NCI-H1048 (cell line): Measurements from ENCODE around the gene BIRC6.
"Not testable (repeated sequence)": the region's sequence is repeated elsewhere in the genome, so short reads cannot be mapped to it uniquely, and the experiment has no call there.

Experiments used
- DNase-seq: peaks from one replicate; lab custom pipeline; 2025; lab: John Stamatoyannopoulos, UW

Gene BIRC6, protein sequence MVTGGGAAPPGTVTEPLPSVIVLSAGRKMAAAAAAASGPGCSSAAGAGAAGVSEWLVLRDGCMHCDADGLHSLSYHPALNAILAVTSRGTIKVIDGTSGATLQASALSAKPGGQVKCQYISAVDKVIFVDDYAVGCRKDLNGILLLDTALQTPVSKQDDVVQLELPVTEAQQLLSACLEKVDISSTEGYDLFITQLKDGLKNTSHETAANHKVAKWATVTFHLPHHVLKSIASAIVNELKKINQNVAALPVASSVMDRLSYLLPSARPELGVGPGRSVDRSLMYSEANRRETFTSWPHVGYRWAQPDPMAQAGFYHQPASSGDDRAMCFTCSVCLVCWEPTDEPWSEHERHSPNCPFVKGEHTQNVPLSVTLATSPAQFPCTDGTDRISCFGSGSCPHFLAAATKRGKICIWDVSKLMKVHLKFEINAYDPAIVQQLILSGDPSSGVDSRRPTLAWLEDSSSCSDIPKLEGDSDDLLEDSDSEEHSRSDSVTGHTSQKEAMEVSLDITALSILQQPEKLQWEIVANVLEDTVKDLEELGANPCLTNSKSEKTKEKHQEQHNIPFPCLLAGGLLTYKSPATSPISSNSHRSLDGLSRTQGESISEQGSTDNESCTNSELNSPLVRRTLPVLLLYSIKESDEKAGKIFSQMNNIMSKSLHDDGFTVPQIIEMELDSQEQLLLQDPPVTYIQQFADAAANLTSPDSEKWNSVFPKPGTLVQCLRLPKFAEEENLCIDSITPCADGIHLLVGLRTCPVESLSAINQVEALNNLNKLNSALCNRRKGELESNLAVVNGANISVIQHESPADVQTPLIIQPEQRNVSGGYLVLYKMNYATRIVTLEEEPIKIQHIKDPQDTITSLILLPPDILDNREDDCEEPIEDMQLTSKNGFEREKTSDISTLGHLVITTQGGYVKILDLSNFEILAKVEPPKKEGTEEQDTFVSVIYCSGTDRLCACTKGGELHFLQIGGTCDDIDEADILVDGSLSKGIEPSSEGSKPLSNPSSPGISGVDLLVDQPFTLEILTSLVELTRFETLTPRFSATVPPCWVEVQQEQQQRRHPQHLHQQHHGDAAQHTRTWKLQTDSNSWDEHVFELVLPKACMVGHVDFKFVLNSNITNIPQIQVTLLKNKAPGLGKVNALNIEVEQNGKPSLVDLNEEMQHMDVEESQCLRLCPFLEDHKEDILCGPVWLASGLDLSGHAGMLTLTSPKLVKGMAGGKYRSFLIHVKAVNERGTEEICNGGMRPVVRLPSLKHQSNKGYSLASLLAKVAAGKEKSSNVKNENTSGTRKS (N-terminal part only)

DNA sequence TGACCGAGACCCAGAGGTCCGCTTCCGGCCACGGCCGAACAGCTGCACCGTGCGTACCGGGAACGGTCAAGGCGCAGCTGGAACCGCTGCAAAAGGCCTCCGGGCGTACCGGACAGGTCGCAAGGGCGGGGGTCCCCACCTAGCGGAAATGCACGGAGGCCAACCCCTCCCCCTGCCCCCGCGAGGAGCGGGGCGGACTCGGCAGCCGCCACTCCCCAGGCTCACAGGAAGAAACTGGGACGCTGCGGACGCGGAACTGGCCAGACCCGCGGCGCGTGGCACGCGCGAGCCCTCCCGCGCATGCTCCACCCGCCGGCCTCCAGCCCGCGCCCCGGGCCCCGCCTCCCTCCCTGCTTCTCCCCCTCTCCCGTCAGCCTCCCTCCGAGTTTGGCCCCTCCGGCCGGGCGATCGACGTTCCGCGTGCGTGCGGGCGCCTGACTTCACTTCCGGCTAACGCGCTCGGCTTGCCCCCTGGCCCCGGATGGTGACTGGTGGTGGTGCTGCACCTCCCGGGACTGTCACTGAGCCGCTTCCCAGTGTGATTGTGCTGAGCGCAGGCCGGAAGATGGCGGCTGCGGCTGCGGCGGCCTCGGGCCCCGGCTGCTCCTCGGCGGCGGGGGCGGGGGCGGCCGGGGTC, at the start of gene BIRC6:
Gene BIRC6 (plus strand): TSS at position 343 of the 637 bp plus-strand sequence. CDS start 139 bp downstream, at position 482.
- peak; percentile 85 for DNase-seq

DNA sequence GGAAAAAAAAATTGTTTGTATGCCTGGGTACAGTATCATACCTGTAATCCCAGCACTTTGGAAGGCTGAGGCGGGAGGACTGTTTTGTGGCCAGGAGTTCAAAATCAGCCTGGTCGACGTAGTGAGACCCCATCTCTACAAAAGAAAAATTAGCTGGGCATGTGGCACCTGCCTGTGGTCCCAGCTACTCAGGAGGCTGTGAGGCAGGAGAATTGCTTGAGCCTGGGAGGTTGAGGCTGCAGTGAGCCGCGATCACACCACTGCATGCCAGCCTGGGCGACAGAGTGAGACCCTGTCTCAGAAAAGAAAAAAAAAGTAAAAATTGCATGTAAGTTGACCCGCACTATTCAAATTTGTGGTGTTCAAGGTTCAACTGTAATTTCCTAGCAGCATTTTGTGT, 46.2 kb upstream of the BIRC6 start:
- no peak for DNase-seq

DNA sequence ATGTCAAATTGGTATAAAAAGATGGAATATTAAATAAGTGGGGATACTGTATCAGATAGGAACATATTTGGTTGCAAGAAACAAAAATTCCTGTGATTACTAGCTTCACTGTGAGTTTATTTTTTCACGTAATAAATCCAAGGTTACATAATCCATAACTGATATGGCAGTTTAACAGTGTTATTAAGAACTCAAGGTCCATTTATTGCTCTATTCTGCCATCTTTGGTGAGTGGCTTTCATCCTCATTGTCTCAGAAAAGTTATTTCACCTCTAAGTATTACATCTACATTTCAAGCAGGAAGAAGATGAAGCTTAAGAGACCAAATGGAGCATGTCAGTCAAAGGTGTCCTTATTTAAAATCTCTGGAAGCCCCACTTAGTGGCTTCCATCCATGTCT, 41.9 kb upstream of the BIRC6 start:
- no peak for DNase-seq

DNA sequence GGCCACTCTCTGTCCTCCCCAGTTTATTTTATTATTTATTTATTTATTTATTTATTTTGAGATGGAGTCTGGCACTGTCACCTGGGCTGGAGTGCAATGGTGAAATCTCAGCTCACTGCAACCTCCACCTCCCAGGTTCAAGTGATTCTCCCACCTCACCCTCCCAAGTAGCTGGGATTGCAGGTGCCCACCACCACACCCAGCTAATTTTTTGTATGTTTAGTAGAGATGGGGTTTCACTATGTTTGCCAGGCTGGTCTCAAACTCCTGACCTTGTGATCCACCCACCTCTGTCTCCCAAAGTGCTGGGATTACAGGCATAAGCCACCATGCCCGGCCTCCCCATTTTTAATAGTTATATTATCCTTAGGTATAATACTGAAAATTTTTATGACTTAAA, 28.1 kb upstream of the BIRC6 start:
- not testable (repeated sequence) for DNase-seq

DNA sequence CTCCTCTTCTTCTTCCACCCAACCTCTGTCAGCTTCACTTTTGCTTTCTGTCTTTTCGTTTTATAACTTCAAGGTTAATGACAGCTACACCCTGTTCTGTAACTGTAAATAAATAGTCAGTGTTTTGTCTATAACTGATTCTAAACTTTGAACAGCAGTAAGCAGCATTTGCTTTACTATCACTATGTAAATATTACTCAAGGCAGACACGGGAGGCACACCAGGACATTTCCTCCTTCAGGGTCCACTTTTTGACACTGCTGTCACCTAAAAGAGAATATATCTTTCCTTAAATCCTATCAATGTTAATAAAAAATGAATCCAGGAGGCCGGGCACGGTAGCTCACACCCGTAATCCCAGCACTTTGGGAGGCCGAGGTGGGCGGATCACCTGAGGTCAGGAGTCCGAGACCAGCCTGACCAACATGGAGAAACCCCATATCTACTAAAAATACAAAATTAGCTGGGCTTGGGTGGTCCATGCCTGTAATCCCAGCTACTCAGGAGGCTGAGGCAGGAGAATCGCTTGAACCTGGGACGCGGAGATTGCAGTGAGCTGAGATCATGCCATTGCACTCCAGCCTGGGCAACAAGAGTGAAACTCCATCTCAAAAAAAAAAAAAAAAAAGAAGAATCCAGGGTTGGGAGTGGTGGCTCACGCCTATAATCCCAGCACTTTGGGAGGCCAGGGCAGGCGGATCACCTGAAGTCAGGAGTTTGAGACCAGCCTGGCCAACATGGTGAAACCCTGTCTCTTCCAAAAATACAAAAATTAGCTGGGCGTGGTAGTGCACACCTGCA, 27.4 kb upstream of the BIRC6 start:
- DNase-seq = not testable (repeated sequence)

DNA sequence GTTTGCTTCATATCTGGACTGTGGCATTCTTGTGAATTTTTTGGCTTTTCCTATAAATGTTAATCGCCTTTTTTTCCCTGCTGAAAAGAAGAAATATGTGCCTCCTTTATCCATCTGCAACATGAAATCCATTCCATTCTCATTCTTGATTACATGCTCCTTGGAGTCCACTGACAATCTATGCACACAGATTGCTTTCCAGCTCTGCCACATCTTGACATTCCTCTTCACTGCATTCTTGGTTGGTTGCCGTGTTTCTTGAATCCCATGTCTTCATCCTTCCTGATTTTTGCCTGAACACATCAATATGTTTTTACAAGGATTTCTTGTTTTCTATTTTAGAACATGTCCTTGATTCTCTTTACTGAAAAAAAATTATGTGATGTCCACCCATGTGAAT, 26.7 kb upstream of the BIRC6 start:
- DNase-seq = no peak

DNA sequence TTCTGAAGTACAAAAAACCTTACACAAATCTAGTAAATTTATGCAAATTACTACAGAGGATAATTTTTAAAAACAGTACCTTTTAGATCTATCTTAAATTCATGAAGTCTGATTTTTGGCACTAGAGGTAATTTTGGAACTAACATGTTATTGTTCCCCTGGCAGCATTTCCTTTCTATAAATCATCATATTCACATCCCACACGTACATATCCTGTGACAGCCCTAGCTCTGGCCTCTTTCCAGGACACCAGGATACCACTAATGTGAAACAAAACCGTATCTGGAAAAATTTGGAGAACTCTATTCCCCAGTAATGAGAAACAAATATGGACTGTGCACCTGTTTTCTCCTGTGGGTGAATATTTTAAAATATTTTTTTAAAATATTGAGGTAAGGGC, 14.0 kb upstream of the BIRC6 start:
- DNase-seq = no peak

DNA sequence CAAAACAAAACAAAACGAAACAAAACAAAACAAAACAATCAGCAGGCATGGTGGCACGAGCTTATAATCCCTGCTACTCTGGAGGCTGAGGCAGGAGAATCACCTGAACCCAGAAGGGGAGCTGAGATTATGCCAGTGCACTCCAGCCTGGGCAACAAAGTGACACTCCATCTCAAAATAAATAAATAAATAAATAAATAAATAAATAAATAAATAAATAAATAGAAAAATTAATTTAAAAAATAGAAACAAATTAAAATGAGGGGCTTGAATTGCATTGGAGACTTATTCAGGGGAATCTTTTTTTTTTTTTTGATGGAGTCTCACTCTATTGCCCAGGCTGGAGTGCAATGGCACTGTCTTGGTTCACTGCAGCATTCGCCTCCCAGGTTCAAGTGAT, 6.0 kb upstream of the BIRC6 start:
- DNase-seq = not testable (repeated sequence)

DNA sequence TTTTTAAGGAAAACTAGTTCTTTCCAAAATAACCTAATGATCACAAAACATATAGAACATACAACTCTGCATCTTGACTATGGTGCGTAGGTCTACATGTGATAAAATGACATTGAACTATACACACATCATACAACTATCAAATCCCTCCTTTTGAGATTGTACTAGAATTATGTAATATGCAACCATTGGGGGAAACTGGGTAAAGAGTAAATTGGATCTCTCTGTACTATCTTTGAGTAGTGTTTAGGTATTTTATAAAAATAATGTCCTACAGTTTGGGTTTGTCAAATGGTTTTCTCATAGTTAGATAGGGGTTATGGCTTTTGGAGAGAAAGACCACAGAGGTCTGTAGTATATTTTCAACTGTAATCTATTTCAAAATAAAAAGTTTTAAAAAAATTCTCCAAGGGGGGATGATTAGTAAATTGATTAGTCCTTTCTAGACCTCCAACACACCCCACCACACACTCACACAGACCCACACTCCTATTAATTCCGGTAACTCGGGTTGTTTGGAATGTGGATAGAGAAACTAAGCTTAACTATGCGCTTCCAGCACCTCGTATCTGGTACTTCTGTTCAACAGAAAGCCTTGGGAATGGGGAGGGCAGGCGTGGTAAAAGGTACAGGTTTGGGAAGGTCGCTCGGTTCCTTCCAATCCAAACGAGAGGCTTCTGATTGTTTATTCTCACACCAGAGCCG, 695 bp upstream of the BIRC6 start:
- DNase-seq = no peak

DNA sequence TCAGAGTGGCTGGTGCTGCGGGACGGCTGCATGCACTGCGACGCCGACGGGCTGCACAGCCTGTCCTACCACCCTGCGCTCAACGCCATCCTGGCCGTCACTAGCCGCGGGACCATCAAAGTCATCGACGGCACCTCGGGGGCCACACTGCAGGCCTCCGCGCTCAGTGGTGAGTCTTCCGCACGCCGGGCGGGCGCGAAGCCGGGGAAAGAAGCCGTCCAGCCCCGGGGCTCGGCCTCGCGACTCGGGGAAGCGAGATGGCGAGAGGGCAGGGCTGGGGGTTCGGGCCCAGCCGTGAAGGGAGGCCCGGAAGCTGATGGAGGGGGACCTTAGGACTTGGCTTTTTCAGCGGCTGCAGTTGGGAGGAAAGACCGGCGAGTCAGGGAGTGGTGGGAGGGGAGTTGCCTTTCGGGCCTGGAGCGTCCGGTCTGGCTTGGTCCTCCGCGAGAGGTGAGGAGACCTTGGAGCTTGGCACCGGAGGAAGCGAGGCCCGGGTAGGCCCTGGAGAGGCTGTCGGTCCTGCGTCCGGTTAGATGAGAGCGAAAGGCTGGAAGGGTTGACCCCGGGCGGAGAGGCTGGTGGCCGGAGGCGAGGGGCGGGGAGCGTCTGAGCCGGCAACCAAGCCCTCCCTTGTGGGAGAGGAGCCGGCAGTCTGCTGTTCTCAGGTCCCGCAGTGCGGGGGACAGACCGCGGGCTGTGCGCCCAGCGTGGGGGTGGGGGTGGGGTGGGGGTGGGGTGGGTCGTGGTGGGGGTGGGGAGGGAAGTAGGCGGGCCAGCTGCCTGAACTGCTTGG, 691 bp downstream of the BIRC6 start:
- no peak for DNase-seq

DNA sequence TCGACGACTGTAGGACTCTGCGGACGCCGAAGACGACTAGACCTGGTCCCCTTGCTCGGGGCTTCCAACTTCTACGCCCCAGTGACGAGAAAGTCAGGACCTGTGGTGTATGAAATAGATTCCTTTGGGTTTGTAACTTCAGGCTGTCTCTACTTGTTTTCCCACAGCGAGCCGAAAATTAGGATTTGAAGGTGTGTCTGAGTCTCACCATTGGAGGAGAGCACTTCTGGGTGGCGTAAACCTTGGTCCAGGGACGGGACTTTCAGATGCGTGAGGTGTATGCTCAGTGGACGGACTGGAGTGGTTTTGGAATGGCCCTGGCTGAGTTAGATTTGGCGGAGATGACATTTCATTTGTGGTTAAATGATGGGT, 1.3 kb downstream of the BIRC6 start:
- no peak for DNase-seq

DNA sequence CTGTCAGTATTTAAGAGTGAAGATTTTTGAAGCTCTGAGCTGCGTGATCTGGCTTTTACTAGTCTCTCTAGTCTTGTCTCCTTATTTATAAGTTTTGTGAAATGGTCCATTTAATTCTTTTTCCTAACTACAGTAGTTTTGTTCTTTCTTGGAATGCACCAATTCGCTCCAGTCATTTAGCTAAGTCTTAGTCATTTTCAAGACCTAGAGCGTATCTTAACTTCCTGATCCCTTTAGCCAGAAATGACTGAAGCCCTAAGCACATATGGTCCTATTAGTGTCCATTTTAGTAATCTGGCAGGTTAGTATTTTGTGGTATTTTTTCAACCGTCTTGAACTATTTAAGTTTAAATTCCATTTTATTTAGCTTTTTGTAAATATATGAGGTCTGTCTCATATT, 3.6 kb downstream of the BIRC6 start:
- no peak for DNase-seq

DNA sequence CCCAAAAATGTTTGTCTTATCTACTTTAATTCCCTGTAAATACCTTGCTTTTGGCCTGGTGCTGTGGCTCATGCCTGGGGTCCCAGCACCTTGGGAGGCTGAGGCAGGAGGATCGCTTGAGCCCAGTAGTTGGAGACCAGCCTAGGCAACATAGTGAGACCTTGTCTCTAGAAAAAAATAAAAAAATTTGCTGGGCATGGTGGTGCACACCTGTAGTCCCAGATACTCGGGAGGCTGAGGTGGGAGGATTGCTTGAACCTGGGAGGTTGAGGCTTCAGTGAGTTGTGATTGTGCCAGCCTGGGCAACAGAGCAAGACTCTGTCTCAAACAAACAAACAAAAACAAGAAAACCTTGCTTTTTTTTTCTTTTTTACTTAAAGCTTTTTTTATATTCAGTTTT, 6.2 kb downstream of the BIRC6 start:
- DNase-seq = not testable (repeated sequence)

DNA sequence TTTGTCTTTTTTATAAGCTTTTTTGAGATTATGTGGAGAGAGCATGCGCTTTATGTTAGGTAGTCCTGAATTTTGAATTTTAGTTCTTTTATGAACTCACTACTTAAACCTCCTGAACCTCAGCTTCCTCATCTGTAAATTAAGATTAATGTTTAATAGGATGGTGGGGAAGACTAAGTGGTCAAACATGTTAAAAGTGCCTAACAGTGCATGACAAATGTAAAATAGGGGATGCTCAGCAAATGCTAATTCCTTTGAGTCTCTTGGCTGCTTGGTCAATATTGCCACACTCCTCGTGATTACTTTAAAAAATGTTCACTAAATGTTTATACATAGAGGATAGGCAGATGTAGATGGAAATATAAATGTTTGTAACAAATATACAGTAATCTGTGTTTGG, 6.8 kb downstream of the BIRC6 start:
- no peak for DNase-seq

DNA sequence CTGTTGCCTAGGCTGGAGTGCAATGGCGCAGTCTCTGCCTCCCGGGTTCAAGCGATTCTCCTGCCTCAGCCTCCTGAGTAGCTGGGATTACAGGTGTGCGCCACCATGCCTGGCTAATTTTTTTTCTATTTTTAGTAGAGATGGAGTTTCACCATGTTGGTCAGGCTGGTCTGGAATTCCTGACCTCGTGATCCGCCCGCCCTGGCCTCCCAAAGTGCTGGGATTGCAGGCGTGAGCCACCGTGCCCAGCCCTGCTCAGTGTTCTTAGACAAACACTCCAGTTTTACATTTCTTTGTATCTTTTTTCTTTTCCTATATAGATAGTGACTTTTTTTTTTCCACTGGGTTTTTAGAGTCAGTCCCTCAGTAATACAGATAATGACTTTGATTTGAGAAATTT, 7.5 kb downstream of the BIRC6 start:
- DNase-seq = not testable (repeated sequence)

DNA sequence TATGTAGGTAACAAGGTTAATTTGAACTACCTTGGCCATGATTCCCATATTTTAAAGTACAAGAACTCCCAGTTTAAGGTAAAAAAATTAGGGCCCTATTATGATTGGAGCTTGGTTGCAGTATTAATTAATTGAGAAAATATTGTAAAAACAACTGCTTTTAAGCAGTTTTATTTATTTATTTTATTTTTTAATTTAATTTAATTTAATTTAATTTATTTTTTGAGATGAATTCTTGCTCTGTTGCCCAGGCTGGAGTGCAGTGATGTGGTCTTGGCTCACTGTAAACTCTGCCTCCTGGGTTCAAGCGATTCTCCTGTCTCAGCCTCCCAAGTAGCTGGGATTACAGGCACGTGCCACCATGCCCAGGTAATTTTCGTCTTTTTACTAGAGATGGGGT, 8.9 kb downstream of the BIRC6 start:
- DNase-seq = not testable (repeated sequence)

DNA sequence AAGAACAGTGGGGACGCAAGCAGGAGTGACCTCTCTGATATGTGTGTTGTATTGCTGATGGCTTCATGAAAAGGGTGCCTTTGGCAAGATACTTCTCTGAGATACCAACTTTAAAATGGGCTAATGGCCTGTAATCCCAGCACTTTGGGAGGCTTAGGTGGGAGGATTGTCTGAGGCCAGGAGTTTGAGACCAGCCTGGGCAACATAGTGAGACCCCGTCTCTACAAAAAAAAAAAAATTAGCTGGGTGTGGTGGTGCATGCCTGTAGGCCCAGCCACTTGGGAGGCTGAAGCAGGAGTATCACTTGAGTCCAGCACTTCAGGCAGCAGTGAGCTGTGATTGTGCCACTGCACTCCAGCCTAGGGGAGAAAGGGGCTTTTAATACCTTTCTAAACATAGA, 9.8 kb downstream of the BIRC6 start:
- no peak for DNase-seq

DNA sequence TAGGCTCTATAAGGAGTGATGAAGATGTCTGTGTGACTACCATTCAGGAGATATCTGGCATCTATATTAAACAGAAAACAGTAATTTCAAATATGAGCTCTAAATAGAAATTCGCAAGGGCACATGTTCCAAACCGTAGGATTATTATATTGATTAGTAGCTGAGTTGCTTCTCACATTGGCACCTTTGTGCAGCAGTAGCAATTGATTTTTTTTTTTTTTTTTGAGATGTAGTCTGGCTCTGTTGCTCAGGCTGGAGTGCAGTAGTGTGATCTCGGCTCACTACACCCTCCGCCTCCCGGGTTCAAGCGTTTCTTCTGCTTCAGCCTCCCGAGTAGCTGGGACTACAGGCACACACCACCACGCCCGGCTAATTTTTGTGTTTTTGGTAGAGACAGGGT, 12.4 kb downstream of the BIRC6 start:
- no peak for DNase-seq

DNA sequence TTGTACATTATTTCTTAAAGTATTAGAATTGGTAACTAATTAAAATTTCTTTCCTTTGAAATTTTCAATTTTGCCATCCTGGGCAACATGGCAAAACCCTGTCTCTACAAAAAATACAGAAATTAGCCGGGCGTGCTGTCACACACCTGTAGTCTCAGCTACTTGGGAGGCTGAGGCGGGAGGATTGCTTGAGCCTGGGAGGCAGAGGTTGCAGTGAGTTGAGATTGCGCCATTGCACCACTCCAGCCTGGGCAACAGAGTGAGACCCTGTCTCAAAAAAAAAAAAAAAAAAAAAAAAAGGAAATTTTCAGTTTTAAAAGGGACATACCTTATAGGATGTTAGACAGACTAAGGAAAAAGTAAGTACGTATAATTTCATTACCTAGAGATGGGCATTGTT, 14.1 kb downstream of the BIRC6 start:
- not testable (repeated sequence) for DNase-seq
